ENCODE measurements around the gene ERCC6L2.

The ERCC6L2 gene

GRCh38 chr9:95912773-95913172 is 37.3 kb downstream of the ERCC6L2 start:
- no peak for DNase-seq

DNA sequence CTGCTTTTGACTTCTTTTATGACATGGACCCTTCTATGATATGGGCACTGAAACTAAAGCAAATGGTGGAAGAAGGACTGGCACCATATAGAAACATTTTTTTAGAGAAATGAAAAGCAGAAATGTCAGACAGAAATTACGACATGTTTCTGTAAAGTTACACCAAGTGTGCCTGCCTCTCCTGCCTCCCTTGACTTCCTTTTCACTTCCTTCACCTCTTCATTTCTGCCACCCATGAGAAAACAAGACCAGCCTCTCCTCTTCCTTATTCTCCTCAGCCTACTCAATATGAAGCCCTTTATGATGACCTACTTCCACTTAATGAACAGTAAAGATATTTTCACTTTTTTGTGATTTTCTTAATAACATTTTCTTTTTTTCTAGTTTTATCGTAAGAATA is 44.5 kb downstream of the ERCC6L2 start:
- no peak for DNase-seq

GRCh38 chr9:95923794-95924193 is 48.3 kb downstream of the ERCC6L2 start:
- no peak for DNase-seq

- no peak for DNase-seq
These were observed 49.5 kb downstream of the ERCC6L2 start for GRCh38 chr9:95924987-95925386.

DNA sequence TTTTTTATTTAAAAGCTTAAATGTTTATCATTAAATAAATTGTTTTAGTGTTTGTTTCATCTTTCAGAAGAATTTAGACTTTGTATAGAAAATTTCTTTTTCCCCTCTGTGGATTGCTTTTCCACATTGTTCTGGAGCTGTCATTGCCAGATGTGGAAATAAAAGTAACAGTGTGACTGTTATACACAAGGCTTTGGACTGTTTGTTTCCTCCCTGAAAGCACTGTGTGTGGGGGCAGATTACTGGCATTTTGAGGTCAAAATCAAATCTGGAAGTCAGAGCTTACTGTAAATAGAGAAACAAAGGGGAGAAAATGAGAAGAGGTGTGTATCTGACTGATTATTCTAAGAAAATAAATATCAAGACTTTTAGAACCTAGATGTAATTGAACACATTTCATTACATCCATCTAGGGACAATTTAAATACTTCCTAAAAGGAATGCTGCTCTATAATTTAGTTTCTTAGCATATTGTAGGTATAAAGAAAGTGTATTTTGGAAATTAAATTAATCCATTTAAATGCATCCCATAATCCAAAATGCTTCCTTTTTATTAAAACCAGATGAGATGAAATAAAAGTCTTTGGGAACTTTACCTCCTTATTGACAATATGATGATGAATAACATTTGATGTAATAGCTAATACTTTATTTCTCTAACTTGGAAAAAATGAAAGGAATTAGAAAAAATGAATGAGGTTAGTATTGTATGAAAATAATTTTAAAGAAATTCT is 51.9 kb downstream of the ERCC6L2 start:
- DNase-seq = no peak

DNA sequence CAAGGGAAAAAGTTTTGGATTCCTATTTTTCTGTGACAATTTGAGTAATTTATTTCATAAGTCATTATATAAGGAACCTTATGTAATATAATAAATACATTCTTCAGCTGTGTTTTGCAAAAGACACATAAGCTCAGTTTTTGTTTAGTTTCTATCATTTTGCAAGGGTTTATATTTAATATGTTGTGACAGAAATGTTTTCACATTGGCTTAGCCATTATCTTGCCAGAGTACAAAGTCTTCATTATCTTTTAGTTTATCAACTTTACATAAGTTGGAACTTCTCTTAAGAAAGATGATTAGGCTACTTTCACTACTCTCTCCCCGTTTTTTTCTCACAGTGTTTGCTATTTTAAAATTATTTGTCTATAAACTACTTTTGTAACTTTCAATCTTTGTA is 54.8 kb downstream of the ERCC6L2 start:
- no peak for DNase-seq

GRCh38 chr9:95935861-95936578 is 60.5 kb downstream of the ERCC6L2 start:
- no peak for DNase-seq

- no peak for DNase-seq
These were observed 61.1 kb downstream of the ERCC6L2 start for GRCh38 chr9:95936579-95937075.

- no peak for DNase-seq
These were observed 61.6 kb downstream of the ERCC6L2 start for GRCh38 chr9:95937131-95937530.

- no peak for DNase-seq
These were observed 63.2 kb downstream of the ERCC6L2 start for GRCh38 chr9:95938724-95939123.

GRCh38 chr9:95939472-95939871 is 64.0 kb downstream of the ERCC6L2 start:
- no peak for DNase-seq

- no peak for DNase-seq
These were observed 64.8 kb downstream of the ERCC6L2 start for GRCh38 chr9:95940265-95940664.

DNA sequence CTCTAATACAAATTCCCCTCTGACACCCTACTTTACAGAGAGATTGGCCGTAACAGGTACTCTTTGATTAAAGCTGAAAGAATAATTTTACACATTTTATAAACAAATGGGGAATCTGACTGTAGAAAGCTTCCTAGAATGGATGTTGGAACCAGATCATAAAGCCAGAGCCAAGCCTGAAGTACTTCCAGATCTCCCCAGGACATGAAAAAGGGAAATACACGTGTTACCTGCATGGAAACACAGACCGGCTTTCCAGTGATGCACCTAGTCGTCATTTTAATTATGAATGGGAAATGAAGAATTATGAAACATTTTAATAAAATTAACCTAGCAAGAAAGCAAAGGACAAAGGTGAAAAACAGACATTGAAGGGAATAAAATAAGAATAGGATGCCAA is 66.5 kb downstream of the ERCC6L2 start:
- no peak for DNase-seq

DNA sequence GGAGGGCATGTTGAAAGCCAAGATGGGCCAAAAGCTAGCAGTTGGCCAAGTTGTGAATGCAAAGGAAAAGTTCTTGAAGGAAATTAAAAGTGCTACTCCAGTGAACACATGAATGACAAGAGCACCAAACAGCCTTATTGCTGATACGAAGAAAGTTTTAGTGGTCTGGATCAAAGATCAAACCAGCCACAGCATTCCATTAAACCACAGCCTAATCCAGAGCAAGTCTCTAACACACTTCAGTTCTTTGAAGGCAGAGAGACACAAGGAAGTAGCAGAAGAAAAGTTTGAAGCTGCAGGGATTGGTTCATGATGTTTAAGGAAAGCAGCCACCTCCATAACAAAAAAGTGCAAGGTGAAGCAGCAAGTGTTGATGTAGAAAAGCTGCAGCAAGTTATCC is 71.6 kb downstream of the ERCC6L2 start:
- no peak for DNase-seq

- no peak for DNase-seq
These were observed 77.0 kb downstream of the ERCC6L2 start for GRCh38 chr9:95952471-95952870.

GRCh38 chr9:95953986-95954385 is 78.5 kb downstream of the ERCC6L2 start:
- no peak for DNase-seq

DNA sequence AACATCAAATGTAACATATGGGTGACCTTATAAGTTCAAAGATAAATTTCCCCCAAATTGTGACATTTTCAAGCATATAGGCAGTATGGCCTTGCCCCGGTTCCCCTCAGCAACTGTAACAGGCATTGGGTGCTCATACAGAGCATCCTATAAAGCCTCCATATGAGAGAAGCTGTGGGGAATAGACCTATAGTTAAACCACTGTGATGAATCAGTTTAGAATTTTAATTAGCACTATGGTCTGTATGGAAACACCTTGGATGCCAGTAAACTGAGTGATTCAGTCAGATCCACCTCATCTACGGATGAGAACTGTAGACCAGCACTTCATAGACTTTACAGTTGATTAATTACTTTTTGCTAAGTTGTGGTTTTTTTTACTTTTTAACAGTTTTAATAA is 79.4 kb downstream of the ERCC6L2 start:
- no peak for DNase-seq

DNA sequence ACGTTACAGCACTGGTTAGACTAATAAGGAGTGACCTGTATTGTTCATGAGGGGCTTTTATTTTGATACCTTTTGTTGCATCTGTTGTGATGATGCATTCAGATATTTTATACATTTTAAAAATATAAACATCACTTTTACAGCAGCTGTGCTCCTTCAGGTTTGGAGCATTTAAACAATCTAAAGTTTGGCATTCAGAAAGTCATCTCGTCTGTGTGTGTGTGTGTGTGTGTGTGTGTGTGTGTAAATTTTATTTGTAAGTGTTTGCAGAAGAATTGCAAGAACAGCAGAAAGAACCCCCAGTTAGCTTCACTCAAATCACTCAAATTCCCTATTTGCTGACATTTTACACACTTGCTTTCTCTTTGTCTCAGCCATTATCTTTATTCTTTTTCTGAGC is 87.4 kb downstream of the ERCC6L2 start:
- DNase-seq = no peak

DNA sequence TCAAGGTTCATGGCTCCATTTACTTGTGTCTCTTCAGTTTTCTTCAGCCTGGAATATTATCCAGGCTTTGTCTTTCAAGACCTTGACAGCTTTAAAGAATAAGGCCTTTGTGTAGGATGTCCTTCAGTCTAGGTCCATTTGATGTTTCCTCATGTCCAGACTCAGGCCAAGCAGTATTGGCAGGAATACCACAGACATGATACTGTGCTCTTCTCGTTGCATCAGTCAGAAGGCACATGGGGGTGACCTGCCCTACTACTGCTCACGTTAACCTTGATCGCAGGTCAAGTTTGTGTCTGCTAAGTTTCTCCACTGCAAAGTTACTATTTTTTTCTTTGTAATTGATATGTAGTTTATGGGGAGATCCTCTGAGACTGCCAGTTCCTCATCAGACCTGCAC is 88.2 kb downstream of the ERCC6L2 start:
- DNase-seq = no peak

DNA sequence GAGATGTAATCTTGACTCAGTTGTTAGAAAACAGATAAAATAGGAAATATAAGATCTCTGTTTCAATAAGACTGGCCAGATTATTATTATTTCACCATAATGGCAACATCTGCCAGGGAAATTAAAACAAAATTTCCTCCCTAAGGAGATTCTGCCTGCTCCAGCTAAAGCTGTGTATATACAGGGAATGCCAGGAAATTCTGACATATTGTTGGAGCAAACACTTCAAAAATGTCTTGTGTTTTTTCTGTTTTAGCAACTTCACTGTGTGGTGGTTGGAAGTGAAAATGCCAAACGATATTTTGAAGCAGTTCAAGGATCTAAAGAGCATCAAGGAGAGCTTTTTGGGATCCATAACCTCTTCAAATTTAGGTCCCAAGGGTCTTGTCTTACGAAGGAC is 90.8 kb downstream of the ERCC6L2 start:
- DNase-seq = no peak

DNA sequence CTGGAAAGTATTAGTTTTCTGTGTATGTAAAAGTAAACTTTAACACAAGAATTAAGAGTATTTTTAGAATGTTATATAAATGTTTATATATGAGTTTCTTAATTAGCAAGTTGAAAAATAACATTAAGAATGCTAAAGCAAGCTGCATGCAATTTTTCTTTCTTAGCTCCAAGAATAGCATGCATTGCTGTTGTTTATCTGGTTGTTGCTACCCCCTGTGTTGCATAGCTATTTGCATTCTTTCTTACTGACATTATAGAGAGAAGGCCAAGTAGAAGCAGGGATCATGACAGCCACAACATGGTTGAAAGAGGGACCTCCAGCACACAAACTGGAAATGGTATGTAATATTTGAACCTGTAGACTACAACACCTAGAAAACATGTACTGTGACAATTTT is 94.8 kb downstream of the ERCC6L2 start:
- DNase-seq = no peak

DNA sequence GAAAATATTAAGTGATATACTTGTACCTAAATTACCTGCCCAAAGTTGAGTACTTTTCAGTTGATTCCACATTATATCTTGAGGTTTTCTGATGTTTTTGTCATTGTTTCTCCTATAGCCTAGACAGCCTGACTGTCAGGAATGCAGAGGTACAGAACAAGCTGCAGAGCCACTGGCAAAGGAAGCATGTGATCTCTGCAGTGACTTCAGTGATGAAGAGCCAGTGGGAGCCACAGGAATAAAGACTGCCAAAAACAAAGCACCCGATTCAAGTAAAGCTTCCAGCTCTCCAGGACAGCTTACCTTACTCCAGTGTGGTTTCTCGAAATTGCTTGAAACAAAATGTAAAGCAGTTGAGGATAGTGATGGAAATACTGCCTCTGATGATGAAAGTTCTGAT is 96.3 kb downstream of the ERCC6L2 start:
- peak in 5 of 51 donors; percentile 1 to 15 (median 13) for DNase-seq

GRCh38 chr9:95974389-95974788 is 98.9 kb downstream of the ERCC6L2 start:
- DNase-seq = no peak
